Osteocyte (in vitro differentiated cells): Measurements from ENCODE around the gene TBX6. TPM values are rescaled to one million over a fixed set of nuclear protein-coding genes. Genes with fewer than 3 reads are reported as not detected.

ENCODE experiments used
- DNase-seq: peaks from one replicate; pipeline ENCODE4 v3.0.0; 2021; ENCODE audit warnings: mixed read lengths; ENCODE audit not compliant: unreplicated experiment; ENCODE audit errors: extremely low spot score
- H3K27ac Mint-ChIP-seq: one replicate; pipeline ENCODE4 v1.8.0; 2021; ENCODE audit warnings: mild to moderate bottlenecking, mixed read lengths; ENCODE audit not compliant: unreplicated experiment
- H3K27me3 Mint-ChIP-seq: one replicate; pipeline ENCODE4 v1.8.0; 2021; ENCODE audit warnings: mixed read lengths; ENCODE audit not compliant: unreplicated experiment
- H3K36me3 Mint-ChIP-seq: one replicate; pipeline ENCODE4 v1.8.0; 2021; ENCODE audit warnings: mixed read lengths; ENCODE audit not compliant: unreplicated experiment
- H3K4me1 Mint-ChIP-seq: one replicate; pipeline ENCODE4 v1.8.0; 2021; ENCODE audit warnings: mixed read lengths; ENCODE audit not compliant: unreplicated experiment
- H3K4me3 Mint-ChIP-seq: one replicate; pipeline ENCODE4 v1.8.0; 2021; ENCODE audit warnings: mild to moderate bottlenecking, moderate library complexity, mixed read lengths; ENCODE audit not compliant: unreplicated experiment
- H3K9me3 Mint-ChIP-seq: one replicate; pipeline ENCODE4 v1.8.0; 2021; ENCODE audit warnings: mixed read lengths; ENCODE audit not compliant: unreplicated experiment
- CTCF ChIP-seq: fragments of 200-600 bp; sonication (generic); IDR thresholded peaks from 2 replicates; pipeline ENCODE4 v1.5.0; 2021; ENCODE audit warnings: antibody characterized with exemption, mild to moderate bottlenecking, moderate library complexity
- total RNA-seq: library from RNA; stranded (reverse); gene quantifications from 2 replicates; pipeline ENCODE4 v1.2.1, GENCODE V29; 2021

TBX6 gene
- total RNA-seq, 1 donor from 2014 or later = 0.75 TPM

- no peaks in the 10 kb centered on the region for H3K9me3 Mint-ChIP-seq
- H3K27ac Mint-ChIP-seq = no peak overlapping the region
- DNase-seq = no peak
These were observed 30.7 kb downstream of the TBX6 start for GRCh38 chr16:30060836-30061554.

GRCh38 chr16:30060346-30060745, 31.4 kb downstream of the TBX6 start:
- Mint-ChIP-seq H3K4me3 (no peak overlapping the region), H3K9me3 (no peaks in the 10 kb centered on the region), H3K27me3 (no peaks in the 10 kb centered on the region), H3K27ac (no peak overlapping the region), H3K4me1 (peaks cover 14% of the 10 kb centered on the region), H3K36me3 (peaks cover 1% of the 10 kb centered on the region)
- DNase-seq = no peak
- TF ChIP-seq CTCF = no peak

More at GRCh38 chr16:30060836-30061554, 30.7 kb downstream of the TBX6 start:
- peaks cover 1% of the 10 kb centered on the region for H3K36me3 Mint-ChIP-seq
- no peaks in the 10 kb centered on the region for H3K27me3 Mint-ChIP-seq
- TF ChIP-seq CTCF = no peak
- H3K4me3 Mint-ChIP-seq = no peak overlapping the region
- H3K4me1 Mint-ChIP-seq = peaks cover 14% of the 10 kb centered on the region

GRCh38 chr16:30054959-30055553, 36.7 kb downstream of the TBX6 start:
- peak; percentile 46 for TF ChIP-seq CTCF
- DNase-seq = no peak
- H3K4me3 Mint-ChIP-seq = peak overlapping the region; percentile 22
- no peak overlapping the region for H3K27ac Mint-ChIP-seq
- no peaks in the 10 kb centered on the region for H3K9me3 Mint-ChIP-seq
- peaks cover 17% of the 10 kb centered on the region for H3K4me1 Mint-ChIP-seq
- no peaks in the 10 kb centered on the region for H3K36me3 Mint-ChIP-seq
- no peaks in the 10 kb centered on the region for H3K27me3 Mint-ChIP-seq

GRCh38 chr16:30054451-30054850, 37.3 kb downstream of the TBX6 start:
- Mint-ChIP-seq H3K4me3 (peak overlapping the region; percentile 52), H3K4me1 (peaks cover 17% of the 10 kb centered on the region), H3K27ac (peak overlapping the region; percentile 62)

More at GRCh38 chr16:30054451-30054850, 37.3 kb downstream of the TBX6 start:
- H3K9me3 Mint-ChIP-seq = no peaks in the 10 kb centered on the region
- no peaks in the 10 kb centered on the region for H3K27me3 Mint-ChIP-seq
- no peak for DNase-seq
- TF ChIP-seq CTCF = no peak
- H3K36me3 Mint-ChIP-seq = no peaks in the 10 kb centered on the region
